SU-DHL-6 (cell line): Measurements from ENCODE around the gene SIRT4.

ENCODE experiments used
- CTCF ChIP-seq: fragments of 200-600 bp; sonication (generic); IDR thresholded peaks from one replicate; pipeline ENCODE4 v1.5.1; 2017; ENCODE audit warnings: antibody characterized with exemption, mild to moderate bottlenecking, low read length, moderate library complexity; ENCODE audit not compliant: insufficient read depth, poor library complexity, severe bottlenecking
- EZH2phosphoT487 ChIP-seq: fragments of 200-600 bp; sonication (generic), shearing (Covaris generic); conservative IDR thresholded peaks from 2 replicates; pipeline ENCODE4 v1.6.1; 2018; ENCODE audit warnings: mild to moderate bottlenecking, antibody characterized with exemption, low read length, moderate library complexity, mixed read lengths

GRCh38 chr12:120343692-120344091 is 41.6 kb downstream of the SIRT4 start:
- no peak for TF ChIP-seq CTCF
- no peak for TF ChIP-seq EZH2phosphoT487
